ENCODE measurements around the gene RBM39. TPM values are rescaled to one million over a fixed set of nuclear protein-coding genes. Genes with fewer than 3 reads are reported as not detected.
A peak's percentile ranks its signal among the peaks of the same experiment; 100 is the strongest.

RBM39 gene
- total RNA-seq = 1,000 to 10,000 TPM; 1,431 to 1,555 (median 1,445) TPM
- total RNA-seq (2013) = 984 TPM

GRCh38 chr20:35741892-35742740 lies at the start of gene RBM39:
Gene RBM39 (minus strand): TSS chr20:35742260. CDS start chr20:35740874, 1,386 bp downstream.
- TF ChIP-seq, protein P1, sequence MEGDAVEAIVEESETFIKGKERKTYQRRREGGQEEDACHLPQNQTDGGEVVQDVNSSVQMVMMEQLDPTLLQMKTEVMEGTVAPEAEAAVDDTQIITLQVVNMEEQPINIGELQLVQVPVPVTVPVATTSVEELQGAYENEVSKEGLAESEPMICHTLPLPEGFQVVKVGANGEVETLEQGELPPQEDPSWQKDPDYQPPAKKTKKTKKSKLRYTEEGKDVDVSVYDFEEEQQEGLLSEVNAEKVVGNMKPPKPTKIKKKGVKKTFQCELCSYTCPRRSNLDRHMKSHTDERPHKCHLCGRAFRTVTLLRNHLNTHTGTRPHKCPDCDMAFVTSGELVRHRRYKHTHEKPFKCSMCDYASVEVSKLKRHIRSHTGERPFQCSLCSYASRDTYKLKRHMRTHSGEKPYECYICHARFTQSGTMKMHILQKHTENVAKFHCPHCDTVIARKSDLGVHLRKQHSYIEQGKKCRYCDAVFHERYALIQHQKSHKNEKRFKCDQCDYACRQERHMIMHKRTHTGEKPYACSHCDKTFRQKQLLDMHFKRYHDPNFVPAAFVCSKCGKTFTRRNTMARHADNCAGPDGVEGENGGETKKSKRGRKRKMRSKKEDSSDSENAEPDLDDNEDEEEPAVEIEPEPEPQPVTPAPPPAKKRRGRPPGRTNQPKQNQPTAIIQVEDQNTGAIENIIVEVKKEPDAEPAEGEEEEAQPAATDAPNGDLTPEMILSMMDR (IDR thresholded peaks at IDR 0.05) = peak; percentile 23
- DNase-seq = peak; percentile 97 to 100
- WGBS (ENCODE audit: insufficient coverage) = under 1% methylated on average over 66 of the region's 66 CpGs
- H3K4me1 ChIP-seq (ENCODE audit: control insufficient read depth, insufficient read depth, low read length) = peaks cover 41% of the 10 kb centered on the region
- peak within 1 kb of the TSS; percentile 98 to 99 for H3K27ac Mint-ChIP-seq
- no peaks in the 10 kb centered on the region for H3K27me3 ChIP-seq (ENCODE audit: control insufficient read depth, insufficient read depth, low read length)
- peaks cover 32% of the 10 kb centered on the region for H3K36me3 ChIP-seq (ENCODE audit: control insufficient read depth, insufficient read depth, low read length)
- peaks cover 57 to 59% of the 10 kb centered on the region in 2 donors for H3K4me1 Mint-ChIP-seq
- H3K36me3 Mint-ChIP-seq = peaks cover 28% of the 10 kb centered on the region
- ATAC-seq = peak; percentile 75 to 94 (median 83)
- H3K4me3 Mint-ChIP-seq = peak within 1 kb of the TSS; percentile 99
- H3K9me3 ChIP-seq (ENCODE audit: control insufficient read depth, insufficient read depth, low read length) = no peaks in the 10 kb centered on the region
- intact Hi-C loops (cut with micrococcal nuclease) = loop anchor here (1.0 to 5.0 kb wide), 7 partner anchors 26 to 210 kb away; partner anchors contain the start of genes CPNE1, ERGIC3, RBM12 and SCAND1
- H3K4me3 ChIP-seq (ENCODE audit: low read length) = peak within 1 kb of the TSS; percentile 98
- no peaks in the 10 kb centered on the region for H3K9me3 Mint-ChIP-seq
- peak within 1 kb of the TSS; percentile 99 for H3K27ac ChIP-seq (ENCODE audit: low read length)
- H3K27me3 Mint-ChIP-seq (ENCODE audit: low read depth in 2 of 2) = no peaks in the 10 kb centered on the region

- H3K4me1 Mint-ChIP-seq = peaks cover 23 to 29% of the 10 kb centered on the region in 2 donors
- H3K36me3 ChIP-seq (ENCODE audit: control insufficient read depth, insufficient read depth, low read length) = peaks cover 3% of the 10 kb centered on the region
- WGBS (ENCODE audit: insufficient coverage) = 91% methylated on average over 3 of the region's 3 CpGs
- H3K9me3 Mint-ChIP-seq = no peaks in the 10 kb centered on the region
- intact Hi-C loops (cut with micrococcal nuclease) = no loop called here
- H3K27me3 ChIP-seq (ENCODE audit: control insufficient read depth, insufficient read depth, low read length) = no peaks in the 10 kb centered on the region
- peak in 1 of 3 donors; percentile 31 for ATAC-seq
- H3K4me3 Mint-ChIP-seq = no peak overlapping the region
- peak overlapping the region; percentile 7 to 51 for H3K27ac Mint-ChIP-seq
- DNase-seq = no peak
- H3K27ac ChIP-seq (ENCODE audit: low read length) = no peak overlapping the region
- H3K27me3 Mint-ChIP-seq (ENCODE audit: low read depth in 2 of 2) = no peaks in the 10 kb centered on the region
- H3K36me3 Mint-ChIP-seq = no peaks in the 10 kb centered on the region
- H3K4me3 ChIP-seq (ENCODE audit: low read length) = no peak overlapping the region
- H3K4me1 ChIP-seq (ENCODE audit: control insufficient read depth, insufficient read depth, low read length) = peaks cover 10% of the 10 kb centered on the region
- H3K9me3 ChIP-seq (ENCODE audit: control insufficient read depth, insufficient read depth, low read length) = no peaks in the 10 kb centered on the region
- TF ChIP-seq, protein P1 (IDR thresholded peaks at IDR 0.05) = no peak
Measured at GRCh38 chr20:35791821-35792220, 49.8 kb upstream of the RBM39 start.

DNA sequence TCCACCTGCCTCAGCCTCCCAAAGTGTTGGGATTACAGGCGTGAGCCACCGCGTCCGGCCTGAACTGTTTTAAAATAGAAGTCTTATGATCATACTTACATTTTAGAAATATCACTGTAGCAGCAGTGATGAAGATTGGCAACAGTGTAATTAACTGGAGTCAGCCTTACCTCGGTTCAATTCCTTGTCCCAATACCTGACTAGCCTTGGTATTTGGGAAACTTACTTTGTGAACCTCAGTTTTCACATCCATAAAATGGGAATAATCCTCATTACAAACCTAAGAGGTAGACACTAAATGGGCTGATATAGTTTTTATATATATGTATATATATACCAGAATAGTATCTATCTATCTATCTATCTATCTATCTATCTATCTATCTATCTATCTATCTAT lies 49.0 kb upstream of the RBM39 start:
- intact Hi-C loops (cut with micrococcal nuclease) = no loop called here
- peaks cover 17 to 26% of the 10 kb centered on the region in 2 donors for H3K4me1 Mint-ChIP-seq
- no peak overlapping the region for H3K4me3 ChIP-seq (ENCODE audit: low read length)
- TF ChIP-seq, protein P1 (IDR thresholded peaks at IDR 0.05) = no peak
- H3K27me3 ChIP-seq (ENCODE audit: control insufficient read depth, insufficient read depth, low read length) = no peaks in the 10 kb centered on the region
- H3K36me3 Mint-ChIP-seq = no peaks in the 10 kb centered on the region
- no peaks in the 10 kb centered on the region for H3K27me3 Mint-ChIP-seq (ENCODE audit: low read depth in 2 of 2)
- H3K9me3 Mint-ChIP-seq = no peaks in the 10 kb centered on the region
- H3K9me3 ChIP-seq (ENCODE audit: control insufficient read depth, insufficient read depth, low read length) = no peaks in the 10 kb centered on the region
- DNase-seq = no peak
- peaks cover 8% of the 10 kb centered on the region for H3K4me1 ChIP-seq (ENCODE audit: control insufficient read depth, insufficient read depth, low read length)
- peaks cover 3% of the 10 kb centered on the region for H3K36me3 ChIP-seq (ENCODE audit: control insufficient read depth, insufficient read depth, low read length)
- H3K4me3 Mint-ChIP-seq = no peak overlapping the region
- no peak overlapping the region for H3K27ac ChIP-seq (ENCODE audit: low read length)
- ATAC-seq = no peak
- peak overlapping the region in 1 of 2 donors; percentile 51 for H3K27ac Mint-ChIP-seq
- WGBS (ENCODE audit: insufficient coverage) = 87% methylated on average over 2 of the region's 5 CpGs
